DMS114 treated with DMSO at 0.1 percent for 48 hours (cell line): ENCODE data around the gene PRDX2.

Experiments used
- DNase-seq: peaks from one replicate; lab custom pipeline; 2025; ENCODE audit not compliant: unreplicated experiment; lab: John Stamatoyannopoulos, UW

The PRDX2 gene

DNA sequence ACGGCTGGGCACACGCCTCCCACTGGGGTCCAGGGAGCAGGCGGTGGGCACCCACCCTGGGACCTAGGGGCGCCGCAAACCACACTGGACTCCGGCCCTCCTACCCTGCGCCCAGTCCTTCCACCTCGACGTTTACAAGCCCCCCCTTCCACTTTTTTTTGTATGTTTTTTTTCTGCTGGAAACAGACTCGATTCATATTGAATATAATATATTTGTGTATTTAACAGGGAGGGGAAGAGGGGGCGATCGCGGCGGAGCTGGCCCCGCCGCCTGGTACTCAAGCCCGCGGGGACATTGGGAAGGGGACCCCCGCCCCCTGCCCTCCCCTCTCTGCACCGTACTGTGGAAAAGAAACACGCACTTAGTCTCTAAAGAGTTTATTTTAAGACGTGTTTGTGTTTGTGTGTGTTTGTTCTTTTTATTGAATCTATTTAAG, 8.7 kb downstream of the PRDX2 start:
- no peak for DNase-seq

DNA sequence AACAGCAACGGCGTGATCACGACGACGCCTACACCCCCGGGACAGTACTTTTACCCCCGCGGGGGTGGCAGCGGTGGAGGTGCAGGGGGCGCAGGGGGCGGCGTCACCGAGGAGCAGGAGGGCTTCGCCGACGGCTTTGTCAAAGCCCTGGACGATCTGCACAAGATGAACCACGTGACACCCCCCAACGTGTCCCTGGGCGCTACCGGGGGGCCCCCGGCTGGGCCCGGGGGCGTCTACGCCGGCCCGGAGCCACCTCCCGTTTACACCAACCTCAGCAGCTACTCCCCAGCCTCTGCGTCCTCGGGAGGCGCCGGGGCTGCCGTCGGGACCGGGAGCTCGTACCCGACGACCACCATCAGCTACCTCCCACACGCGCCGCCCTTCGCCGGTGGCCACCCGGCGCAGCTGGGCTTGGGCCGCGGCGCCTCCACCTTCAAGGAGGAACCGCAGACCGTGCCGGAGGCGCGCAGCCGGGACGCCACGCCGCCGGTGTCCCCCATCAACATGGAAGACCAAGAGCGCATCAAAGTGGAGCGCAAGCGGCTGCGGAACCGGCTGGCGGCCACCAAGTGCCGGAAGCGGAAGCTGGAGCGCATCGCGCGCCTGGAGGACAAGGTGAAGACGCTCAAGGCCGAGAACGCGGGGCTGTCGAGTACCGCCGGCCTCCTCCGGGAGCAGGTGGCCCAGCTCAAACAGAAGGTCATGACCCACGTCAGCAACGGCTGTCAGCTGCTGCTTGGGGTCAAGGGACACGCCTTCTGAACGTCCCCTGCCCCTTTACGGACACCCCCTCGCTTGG, 9.3 kb downstream of the PRDX2 start:
- no peak for DNase-seq

DNA sequence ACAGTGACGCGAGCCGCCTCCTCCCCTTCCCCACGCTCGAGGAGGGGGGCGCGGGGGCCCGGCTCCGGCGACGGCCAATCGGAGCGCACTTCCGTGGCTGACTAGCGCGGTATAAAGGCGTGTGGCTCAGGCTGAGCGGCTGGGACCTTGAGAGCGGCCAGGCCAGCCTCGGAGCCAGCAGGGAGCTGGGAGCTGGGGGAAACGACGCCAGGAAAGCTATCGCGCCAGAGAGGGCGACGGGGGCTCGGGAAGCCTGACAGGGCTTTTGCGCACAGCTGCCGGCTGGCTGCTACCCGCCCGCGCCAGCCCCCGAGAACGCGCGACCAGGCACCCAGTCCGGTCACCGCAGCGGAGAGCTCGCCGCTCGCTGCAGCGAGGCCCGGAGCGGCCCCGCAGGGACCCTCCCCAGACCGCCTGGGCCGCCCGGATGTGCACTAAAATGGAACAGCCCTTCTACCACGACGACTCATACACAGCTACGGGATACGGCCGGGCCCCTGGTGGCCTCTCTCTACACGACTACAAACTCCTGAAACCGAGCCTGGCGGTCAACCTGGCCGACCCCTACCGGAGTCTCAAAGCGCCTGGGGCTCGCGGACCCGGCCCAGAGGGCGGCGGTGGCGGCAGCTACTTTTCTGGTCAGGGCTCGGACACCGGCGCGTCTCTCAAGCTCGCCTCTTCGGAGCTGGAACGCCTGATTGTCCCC, 10.1 kb downstream of the PRDX2 start, which contains the start of gene JUNB:
Gene JUNB, plus strand, starts transcription at position 142 of the 706 bp plus-strand sequence. Its CDS starts 286 bp downstream, at position 428.
- DNase-seq: peak; percentile 63

- DNase-seq: no peak
Observed at GRCh38 chr19:12790628-12791344, 10.8 kb downstream of the PRDX2 start.

GRCh38 chr19:12789904-12790619, 11.5 kb downstream of the PRDX2 start:
- DNase-seq: peak; percentile 69

DNA sequence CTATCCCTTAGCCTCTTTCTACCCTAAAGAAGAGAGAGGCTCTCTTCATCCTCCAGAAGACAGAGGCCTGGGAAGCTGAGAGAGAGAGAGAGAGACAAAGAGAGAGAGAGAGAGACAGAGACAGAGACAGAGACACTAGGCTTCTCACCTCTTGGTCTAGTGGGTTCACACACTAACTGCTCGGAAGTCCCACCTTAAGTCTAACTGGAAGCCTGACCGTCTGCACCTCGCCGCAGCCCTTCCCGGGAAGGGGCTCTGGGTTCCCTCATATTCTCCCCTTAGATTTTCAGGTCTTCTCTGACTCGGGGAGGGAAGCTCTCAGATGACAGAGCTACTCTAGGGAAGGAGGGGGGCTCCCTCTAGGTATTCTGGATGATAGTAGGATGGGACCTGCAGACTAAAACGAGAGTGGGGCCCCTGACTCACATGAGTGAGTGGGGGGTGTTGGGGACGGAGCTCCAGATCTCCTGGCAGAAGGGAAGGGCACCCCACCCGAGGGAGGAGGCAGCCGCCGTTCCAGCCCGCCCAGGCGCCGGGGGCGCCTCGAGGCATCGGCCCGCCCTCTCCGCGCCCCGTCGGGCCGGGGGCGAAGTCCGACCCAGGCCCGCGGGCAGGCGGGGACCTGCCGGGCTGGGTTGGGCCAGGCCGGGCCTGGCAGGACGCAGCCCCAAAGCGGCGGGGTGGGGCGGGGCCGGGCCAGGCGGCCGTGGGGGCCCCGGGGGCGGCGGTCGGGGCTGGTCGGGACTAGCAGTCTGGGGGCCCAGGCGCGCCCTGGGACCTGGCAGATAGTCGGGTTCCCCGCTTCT, 12.3 kb downstream of the PRDX2 start:
- no peak for DNase-seq

- DNase-seq: no peak
Observed at GRCh38 chr19:12788682-12789097, 12.9 kb downstream of the PRDX2 start.

- no peak for DNase-seq
Observed at GRCh38 chr19:12788042-12788681, 13.4 kb downstream of the PRDX2 start.

GRCh38 chr19:12787458-12787857, 14.1 kb downstream of the PRDX2 start:
- no peak for DNase-seq

GRCh38 chr19:12786952-12787351, 14.6 kb downstream of the PRDX2 start:
- DNase-seq: no peak

- no peak for DNase-seq
Observed at GRCh38 chr19:12786141-12786870, 15.3 kb downstream of the PRDX2 start.

- no peak for DNase-seq
Observed at GRCh38 chr19:12785431-12786031, 16.1 kb downstream of the PRDX2 start.

DNA sequence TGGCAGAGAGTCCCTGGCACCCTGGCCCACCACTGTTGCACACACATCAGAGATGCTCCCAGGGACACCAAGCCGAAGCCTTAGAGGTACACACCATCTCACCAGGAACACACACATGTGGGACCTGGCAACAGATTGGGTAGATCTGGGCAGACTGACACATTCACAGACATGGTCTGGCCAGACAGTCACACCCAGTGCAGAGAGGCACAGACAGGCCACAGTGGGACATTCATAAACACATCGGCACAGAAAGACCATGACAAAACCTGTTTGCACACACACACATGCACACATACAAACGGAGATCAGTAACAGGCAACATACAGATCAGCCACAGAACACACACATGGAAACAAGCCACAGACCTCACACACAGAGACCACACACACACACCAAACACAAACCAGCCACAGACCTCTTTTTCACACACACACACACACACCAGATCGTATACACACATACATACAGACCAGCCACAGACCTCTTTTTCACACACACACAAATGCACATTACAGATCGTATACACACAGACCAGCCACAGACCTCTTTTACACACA, 16.6 kb downstream of the PRDX2 start:
- no peak for DNase-seq

GRCh38 chr19:12784394-12784870, 17.2 kb downstream of the PRDX2 start:
- DNase-seq: no peak

DNA sequence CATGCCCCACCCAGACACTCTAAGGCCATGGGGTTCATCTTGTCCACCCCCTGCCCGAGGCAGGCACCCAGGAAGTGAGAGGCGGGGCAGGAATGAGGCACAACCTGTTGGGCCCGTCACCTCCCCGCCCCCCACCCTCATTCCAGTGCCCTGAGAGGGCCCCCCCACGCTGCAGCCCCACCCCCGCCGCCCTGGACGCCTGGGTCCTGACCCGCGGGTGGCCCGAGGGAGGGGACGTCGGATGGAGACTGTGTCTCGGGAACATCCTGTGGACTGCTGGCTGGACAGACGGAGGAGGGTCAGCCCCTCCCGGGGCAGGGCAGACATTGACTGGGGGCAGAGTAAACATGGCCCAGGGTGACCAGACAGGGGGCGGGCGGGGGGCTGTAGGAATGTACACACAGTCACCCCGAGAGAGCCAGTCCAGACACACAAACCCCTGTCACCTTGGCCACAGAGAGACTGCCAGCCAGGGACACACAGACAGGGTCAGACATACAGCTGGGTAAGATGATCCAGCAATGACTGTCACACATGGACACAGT, 17.7 kb downstream of the PRDX2 start:
- DNase-seq: no peak

GRCh38 chr19:12783291-12783848, 18.2 kb downstream of the PRDX2 start:
- DNase-seq: no peak
